GF-D8 (cell line): ENCODE measurements around the gene SLC9A2.

Experiments used
- DNase-seq: peaks from one replicate; lab custom pipeline; 2025; lab: John Stamatoyannopoulos, UW

Gene SLC9A2

DNA sequence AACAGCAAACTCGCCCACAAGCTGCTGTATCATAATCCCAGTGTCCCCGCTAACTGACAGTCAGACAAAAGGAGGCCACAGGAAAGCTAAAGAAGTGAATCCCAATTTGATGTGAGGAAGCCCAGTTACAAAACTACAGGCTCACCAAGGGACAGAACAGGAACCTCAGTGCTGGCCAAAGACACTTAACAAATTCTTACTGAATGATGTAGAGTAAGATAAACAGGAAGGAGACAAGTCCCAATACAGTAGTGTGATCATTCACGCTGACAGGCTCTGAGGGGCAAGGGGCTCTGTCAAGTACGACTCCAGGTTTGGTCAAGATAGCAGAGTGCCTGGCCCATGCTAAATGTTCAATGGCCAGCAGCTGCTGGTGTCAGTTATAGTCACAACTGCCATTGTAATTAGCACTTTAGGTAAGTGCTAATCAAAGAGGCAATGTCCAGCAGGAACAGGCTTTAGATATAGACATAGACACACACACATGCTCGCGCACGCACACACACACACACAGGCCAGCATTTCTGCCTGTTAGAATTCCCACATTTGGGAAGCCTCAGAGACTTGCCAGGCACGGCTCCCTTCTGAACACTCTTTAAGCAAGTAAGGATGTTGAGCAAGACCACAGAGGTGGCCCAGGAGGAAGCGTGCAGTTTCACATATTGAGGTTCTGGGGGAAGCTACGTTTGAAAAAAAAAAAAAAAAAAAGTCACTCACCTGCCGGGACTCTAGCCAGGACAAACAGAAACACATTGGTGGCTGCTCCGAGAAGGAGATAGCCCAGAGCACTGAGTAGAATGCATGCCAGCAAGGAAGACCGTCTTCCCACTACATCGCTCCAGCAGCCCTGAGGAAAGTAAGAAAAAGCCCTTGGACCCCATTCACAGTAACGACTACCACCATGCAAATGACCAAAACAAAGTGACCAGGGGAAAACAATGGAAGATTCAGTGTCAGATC, 107.1 kb downstream of the SLC9A2 start:
- no peak for DNase-seq

DNA sequence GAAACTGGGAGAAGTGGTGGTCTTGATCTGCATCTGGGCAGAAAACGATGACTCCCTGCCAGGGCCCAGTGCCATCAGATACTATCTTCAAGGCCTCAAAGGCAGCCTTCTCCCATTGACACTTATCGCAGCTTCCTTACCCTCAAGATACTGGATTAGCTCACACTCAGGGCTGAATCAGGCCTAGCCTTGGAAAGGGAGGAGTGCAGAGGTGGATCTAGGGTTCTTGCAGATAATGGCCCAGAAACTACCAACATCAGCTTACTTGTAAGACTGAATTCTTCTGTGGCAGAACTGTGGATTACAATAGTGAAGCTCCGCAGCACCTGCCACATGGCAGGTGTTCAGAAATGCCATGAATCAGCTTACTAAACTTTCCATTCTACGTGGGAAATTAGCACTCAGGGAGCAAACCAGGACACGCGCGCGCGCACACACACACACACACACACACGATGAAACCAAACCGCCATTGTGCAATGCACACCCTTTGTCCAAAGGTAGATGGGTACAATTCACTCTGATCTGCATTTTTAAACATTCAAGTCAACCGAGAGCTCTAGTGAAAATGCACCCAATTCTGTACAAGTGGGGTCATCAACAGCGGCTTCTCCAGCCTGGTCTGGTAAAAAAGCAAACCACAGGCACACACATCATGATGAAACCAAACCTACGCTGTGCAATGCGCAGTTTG, 116.2 kb downstream of the SLC9A2 start:
- peak; percentile 4 for DNase-seq

DNA sequence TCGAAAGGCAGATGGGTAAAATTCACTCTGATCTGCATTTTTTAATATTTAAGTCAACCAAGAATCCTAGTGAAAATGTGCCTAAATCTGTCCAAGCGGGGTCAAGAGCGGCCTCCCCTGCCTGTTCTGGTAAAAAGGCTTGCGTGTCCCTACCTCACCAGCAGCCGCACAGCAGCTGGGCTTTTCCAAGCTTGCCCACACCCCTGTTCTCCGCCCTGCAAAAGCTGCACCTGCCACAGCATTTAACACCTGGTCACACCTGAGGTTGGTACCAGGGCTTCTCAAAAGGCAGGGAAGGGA, 116.7 kb downstream of the SLC9A2 start:
- no peak for DNase-seq

DNA sequence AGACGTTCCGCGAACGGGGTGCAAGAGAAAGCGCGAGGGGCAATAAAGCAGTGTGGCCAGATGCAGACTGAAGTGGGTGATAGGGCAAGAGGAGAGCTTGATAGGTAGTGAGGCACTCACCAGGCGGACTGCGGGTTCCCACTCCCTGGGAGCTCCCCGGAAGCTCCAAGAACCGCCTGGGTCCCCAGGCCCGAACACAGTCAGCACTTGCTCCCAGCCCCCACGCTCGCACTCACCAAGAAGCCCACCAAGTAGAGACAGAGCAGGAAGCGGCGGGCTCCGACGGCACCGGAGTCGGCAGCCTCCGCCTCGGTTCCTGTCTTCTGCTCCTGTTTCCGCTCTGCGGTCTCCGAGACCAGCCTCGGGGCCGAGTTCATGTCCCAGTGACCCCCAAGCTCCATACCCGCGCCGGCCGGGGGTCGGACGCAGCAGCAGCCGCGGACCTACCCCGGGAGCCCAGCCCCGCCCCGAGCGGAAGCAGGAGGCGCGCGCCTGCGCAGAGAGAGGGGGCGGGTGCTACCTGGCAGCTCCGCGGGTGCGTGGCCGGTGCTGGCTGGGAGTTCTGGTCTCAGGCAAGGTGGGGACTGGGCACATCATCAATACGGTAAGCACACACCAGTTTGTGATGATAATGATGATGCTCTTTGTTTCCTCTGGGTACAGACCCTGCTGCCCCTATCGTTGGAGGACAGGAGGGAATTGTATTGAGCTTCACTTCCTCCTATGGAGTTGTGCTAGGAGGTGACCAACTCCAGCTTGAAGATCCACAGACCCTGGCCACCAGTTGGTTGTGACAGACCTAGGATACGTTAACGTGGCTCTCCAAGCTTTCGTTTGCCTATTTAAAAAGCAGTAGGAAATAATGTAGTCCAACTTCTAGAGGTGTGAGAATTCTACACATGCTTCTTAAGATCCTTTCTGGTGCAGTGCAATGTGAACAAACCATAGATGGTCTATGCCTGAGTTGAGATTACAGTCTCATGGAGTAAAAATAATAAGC, 117.4 kb downstream of the SLC9A2 start:
- DNase-seq, result peak; percentile 39

DNA sequence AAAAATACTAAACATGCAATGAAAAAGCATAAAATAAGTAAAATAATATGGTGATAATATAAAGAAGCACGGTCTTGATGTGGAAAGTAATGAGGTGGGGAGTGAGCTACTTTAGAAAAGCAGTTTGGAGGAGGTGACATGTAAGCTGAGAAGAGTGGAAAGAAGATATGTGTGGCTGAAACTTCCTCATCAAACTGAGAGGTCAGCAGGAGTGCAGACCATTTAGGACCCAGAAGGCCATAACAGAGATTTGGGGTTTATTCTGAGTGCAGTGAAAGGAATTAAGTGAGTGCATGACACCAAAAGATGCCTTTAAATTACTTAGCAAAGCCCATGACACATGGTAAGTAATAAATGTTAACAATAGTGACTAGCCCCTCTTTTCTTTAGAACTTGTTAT, 118.1 kb downstream of the SLC9A2 start:
- no peak for DNase-seq

DNA sequence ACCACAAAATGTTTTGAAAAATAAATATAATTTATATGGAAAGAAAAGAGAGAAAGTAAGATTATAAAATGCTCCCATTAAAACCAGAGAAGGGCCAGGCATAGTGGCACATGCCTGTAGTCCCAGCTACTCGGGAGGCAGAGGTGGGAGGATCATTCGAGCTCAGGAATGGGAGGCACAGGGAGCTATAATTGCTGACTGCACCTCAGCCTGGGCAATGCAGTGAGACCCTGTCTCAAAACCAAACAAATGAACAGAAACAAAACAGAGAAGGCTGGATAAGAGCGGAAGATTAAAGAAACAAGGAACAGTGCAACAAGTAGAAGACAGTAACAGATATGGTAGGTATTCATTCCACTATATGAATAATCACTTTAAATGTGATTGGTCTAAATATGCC, 123.9 kb downstream of the SLC9A2 start:
- DNase-seq, result no peak

DNA sequence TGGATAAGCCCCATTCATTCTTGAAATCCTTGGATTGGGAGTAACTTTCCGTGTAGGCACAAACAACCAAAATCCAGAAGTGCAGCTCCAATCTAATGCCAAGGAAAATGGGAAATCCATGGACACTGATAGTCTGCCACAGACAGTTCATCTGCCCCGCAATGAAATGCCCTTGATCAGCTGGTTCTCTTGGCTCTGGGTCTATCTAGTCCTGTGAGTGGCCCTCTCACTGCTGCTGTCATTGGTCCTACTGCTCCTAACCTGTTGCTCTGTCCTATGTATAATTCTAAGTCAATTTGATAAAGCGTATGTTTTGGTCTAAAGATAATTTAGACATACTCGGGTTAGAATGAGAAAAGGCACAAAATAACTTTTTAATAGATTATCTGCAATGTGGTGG, 128.8 kb downstream of the SLC9A2 start:
- DNase-seq, result no peak

DNA sequence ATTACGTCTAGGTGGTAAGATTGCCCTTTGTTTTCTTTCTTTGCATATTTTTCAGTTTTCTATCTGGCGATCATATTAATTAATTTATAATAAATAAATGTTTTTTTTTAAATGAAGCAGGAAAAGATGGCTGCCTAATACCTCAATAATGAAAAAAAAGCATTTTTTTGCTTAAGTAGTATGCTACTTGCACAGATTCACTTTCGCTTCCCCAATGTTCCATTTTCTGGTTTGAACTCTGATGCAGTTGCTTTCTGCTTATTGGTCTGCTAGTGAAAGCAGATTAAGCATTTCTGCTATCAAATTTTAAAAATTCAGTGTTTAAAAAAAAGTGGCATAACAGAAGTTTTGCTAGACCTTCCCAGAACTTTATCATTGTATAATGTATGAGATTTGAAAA, 130.6 kb downstream of the SLC9A2 start:
- DNase-seq, result no peak

DNA sequence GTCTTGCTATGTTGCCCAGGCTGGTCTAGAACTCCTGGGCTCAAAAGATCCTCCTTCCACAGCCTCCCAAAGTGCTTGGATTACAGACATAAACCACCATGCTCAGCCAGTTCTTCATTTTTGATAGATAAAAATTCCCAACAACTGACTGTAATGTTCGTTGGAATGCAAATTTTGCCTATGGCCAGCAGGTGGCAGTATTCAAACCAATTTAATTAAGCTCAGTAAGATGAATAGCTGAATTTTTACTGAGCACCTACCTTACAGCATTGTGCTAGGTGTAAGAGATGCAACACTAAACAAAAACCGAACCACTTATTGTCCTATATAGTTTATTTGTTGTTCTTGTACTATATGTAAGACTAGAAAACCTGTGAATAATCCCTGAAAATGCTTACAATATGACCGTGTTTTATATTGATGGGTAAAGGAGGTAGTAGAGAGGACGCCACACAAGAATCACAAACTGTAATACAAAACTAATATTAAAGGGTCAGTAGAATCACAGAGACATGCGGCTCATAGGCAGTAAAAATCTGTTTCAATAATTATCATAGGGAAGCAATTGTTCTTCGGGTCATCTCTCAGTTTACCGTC, 134.3 kb downstream of the SLC9A2 start:
- DNase-seq, result peak; percentile 7

DNA sequence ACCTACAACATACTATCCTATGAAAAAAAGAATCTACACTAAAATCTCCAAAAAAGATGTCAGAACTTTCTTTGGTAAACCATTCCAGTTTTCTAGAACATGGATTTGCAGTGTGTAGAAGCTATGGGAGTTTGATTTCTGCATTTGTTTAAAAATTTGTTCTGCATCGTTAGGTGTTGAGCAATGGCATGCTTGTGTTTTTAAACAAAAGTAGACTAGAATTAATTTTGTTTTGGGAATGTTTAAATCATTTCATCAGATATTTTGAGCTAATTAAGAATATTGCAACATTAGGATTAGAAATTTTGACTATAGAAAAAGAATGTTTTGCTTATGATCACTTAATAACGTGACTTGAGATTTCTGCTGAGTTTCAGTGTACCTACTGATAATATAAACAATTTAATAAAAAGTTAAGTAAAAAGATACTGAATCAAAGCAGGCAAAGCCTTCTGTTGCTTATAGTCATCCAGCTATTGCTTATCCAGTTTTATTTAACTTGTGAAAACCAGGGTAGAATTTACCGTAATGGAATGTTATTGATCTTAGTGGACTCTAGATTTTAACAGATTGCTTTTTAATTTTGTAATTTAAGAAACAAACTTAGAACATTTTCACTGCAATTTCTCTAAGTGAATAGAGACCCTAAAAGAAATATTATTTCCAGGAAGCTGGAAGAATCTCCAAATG, 135.2 kb downstream of the SLC9A2 start:
- no peak for DNase-seq

DNA sequence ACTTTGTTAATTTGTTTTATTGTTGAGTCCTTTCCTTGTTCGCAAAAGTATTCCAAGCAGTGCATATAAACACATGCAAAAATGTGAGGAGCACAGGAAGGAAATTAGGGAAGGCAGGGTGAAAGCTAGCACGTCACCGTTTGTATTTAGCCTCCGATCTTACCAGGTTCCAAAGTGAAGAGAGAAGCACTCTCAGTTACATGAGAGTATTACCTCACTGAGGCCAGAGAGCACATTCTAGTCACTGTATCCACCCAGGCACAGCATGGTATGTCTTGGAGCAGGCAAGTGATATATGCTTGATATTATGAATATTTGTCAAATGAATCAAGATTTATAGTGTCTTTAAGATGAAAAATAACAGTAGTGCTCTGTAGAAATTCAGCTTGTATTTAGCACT, 135.9 kb downstream of the SLC9A2 start:
- no peak for DNase-seq

DNA sequence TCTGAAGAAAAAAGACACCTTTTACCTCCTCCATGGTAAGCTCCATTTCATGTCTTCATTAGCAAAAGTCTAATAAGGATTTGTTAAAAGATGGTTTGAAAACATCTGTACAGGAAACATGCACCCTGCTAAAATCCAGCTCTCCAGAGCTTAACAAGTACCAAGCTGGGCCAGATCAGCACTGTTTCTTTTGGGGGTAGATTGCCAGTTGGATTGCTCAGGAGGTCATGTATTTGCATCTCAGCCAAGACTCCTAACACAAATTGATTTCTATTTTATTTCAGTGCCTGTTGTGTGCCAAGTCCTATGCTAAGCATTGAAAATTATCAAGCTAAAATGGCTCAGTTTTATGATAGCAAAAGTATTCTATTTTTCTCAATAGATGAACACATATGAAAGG, 139.1 kb downstream of the SLC9A2 start:
- no peak for DNase-seq
